Suprapubic skin (tissue), 4 donors: ENCODE measurements around the gene PRR18.

Experiments
- EP300 ChIP-seq: sonication (generic); formaldehyde crosslinking; IDR thresholded peaks from one replicate; pipeline ENCODE4 v1.6.1; 2017; ENCODE audit warnings: antibody characterized with exemption
- POLR2AphosphoS5 ChIP-seq, 3 donors: sonication (generic); formaldehyde crosslinking; IDR thresholded peaks; one replicate each; pipeline ENCODE4 v1.6.1; 2017; ENCODE audit warnings: antibody characterized with exemption in 3 of 3

DNA sequence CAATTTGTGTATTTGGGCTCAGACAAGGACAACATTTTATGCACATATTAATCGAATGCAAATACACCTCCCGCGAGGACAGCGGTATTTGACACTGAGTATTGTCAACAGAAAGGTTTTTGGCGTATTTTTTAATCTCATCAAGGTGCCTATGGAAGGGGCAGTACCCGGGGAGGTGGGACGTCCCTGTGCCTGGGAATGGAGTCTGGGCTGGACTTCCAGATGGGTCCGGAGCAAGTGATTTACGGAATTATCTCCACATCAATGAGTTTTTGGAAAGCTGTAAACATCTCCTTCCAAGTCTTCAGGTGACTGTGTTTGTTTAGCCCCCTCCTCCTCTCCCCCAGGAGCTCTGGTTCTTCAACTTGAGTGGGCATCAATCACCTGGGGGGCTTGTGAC lies 39.8 kb downstream of the PRR18 start:
- no peak for TF ChIP-seq EP300
- no peak for TF ChIP-seq POLR2AphosphoS5 (IDR thresholded peaks at IDR 0.05)
